Esophagus squamous epithelium (tissue), 4 donors: ENCODE results near the gene FRMPD4.

Experiments used
- CTCF ChIP-seq, 6 experiments: fragments of 450-650 bp in 4 of 6; fragments of 200-600 bp in 2 of 6; sonication (generic) in 2 of 6; IDR thresholded peaks; one replicate each; pipeline ENCODE4 v1.5.1; 2016 to 2019; ENCODE audit warnings: antibody characterized with exemption in 6 of 6, mild to moderate bottlenecking in 4 of 6, moderate library complexity in 4 of 6
- POLR2A ChIP-seq, 4 donors: fragments of 450-650 bp; IDR thresholded peaks; one replicate each; pipeline ENCODE4 v1.6.1; 2017; ENCODE audit warnings: antibody characterized with exemption in 4 of 4, mild to moderate bottlenecking in 4 of 4, moderate library complexity in 3 of 4

DNA sequence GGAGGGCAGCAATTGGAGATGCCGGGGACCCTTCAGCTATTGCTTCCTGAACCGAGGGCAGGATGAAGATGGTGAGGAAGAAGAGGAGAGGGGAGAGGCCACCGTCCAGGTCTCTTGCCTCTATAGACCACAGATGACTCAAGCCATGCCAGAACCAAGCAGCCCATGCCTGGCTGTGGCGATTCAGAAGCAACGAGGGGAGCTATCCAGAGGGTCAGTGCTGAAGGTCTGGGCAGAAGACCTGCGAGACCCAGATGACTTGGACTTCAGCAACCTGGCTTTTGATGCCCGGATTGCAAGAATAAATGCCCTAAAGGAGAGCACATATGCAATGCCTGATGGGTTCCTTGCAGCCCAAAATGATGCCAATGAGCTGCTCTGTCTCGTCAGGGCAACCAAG lies 582.8 kb downstream of the FRMPD4 start:
- TF ChIP-seq CTCF (IDR thresholded peaks at IDR 0.05): no peak
- TF ChIP-seq POLR2A (IDR thresholded peaks at IDR 0.05): no peak
